Neural progenitor cell (in vitro differentiated cells): ENCODE measurements around the gene SFSWAP.

Experiments used
- CTCF ChIP-seq: fragments of 200-600 bp; sonication (generic); IDR thresholded peaks from 2 replicates; pipeline ENCODE4 v1.5.1; 2017; ENCODE audit warnings: antibody characterized with exemption, mild to moderate bottlenecking
- EZH2 ChIP-seq: fragments of 200-600 bp; sonication (generic); IDR thresholded peaks from 2 replicates; pipeline ENCODE4 v1.6.1; 2017; ENCODE audit warnings: antibody characterized with exemption, mild to moderate bottlenecking, moderate library complexity
- EZH2phosphoT487 ChIP-seq: fragments of 200-600 bp; sonication (generic); IDR thresholded peaks from 2 replicates; pipeline ENCODE4 v1.6.1; 2017; ENCODE audit warnings: antibody characterized with exemption

GRCh38 chr12:131713349-131713748, 2.5 kb downstream of the SFSWAP start:
- peak; percentile 18 for TF ChIP-seq CTCF
- no peak for TF ChIP-seq EZH2
- no peak for TF ChIP-seq EZH2phosphoT487
